ENCODE results near the gene ITGAD.
A peak's percentile ranks its signal among the peaks of the same experiment; 100 is the strongest.

The ITGAD gene

DNA sequence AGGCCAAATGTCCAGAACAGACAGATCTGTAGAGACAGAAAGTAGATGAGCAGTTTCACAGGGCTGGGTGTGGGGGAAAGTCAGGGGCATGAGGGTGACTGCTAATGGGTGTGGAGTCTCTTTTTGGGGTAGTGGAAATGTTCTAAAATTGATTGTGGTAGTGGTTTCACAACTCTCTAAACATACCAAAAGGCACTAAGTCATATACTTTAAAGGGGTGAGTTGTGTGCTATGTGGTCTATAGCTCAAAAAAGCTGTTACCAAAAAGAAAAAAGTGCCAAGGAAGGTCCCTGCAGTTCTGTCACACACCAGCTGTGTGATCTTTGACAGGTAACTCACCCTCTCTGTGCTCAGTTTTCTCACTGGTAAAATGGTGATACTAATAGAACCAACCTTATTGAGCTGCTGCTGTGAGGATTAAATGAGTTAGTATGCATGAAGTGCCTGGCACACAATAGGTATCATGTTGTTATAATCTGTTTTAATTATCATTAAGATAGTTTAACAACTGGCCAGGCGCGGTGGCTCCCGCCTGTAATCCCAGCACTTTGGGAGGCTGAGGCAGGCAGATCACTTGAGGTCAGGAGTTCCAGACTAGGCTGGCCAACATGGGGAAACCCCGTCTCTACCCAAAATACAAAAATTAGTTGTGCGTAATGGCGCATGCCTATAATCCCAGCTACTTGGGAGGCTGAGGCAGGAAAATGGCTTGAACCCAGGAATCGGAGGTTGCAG lies 27.8 kb upstream of the ITGAD start:
- no peak for DNase-seq (ENCODE audit: low read depth, low spot score)

DNA sequence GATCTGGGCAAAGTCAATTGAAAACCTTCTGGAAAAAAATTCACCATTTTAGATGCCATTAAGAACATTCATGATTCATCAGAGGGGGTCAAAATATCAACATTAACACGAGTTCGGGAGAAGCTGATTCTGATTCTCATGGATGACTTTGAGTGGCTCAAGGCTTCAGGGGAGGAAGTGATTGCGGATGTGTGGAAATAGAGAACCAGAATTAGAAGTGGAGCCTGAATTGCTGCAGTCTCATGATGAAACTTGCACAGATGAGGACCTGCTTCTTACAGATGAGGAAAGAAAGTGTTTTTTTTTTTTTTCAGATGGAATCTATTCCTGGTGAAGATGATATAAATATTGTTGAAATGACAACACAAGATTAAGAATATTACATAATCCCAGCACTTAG lies 25.3 kb upstream of the ITGAD start:
- no peak for DNase-seq (ENCODE audit: low read depth, low spot score)

DNA sequence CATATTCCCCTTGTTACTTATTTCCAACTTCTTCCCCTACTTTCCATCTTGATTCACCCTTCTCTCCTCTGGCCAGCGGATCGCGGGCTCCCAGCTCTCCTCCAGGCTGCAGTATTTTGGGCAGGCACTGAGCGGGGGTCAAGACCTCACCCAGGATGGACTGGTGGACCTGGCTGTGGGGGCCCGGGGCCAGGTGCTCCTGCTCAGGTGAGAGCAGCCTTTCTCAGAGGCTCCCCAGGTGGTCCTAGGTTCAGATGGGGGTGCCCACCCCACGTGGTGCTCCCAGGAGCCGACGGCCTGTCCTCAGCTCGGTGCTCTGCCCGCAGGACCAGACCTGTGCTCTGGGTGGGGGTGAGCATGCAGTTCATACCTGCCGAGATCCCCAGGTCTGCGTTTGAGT lies 22.1 kb upstream of the ITGAD start:
- no peak for DNase-seq (ENCODE audit: low read depth, low spot score)

DNA sequence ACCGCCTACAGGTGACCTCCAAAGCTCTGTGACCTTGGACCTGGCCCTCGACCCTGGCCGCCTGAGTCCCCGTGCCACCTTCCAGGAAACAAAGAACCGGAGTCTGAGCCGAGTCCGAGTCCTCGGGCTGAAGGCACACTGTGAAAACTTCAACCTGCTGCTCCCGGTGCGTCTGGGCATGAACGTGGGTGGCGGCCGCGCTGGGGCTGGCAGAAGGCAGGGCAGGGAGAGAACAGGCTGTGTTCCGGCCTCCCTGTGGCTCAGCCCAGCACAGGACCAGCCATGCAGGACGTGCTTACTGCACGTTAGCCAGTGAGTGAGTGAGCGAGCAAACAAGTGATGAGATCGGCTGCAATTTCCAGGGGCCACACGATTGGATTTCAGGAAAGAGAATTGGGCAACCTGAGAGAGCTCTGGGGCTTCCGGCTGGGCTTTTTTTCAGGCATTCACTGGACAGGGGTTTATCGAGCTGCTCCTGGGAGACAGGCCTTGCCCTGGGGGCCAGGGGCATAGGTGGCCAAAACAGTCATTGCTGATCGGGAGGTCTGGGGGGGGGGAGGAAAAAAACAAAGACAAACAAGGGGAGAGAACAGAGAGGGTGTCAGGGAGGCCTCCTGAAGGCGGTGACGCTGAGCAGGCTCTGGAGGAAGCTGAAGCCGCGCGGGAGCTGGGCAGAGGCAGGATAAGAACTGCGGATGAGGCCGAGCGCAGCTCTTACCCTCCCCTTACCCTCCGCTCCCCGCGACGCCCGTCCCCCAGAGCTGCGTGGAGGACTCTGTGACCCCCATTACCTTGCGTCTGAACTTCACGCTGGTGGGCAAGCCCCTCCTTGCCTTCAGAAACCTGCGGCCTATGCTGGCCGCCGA lies 21.3 kb upstream of the ITGAD start:
- DNase-seq (ENCODE audit: low read depth, low spot score), result no peak

DNA sequence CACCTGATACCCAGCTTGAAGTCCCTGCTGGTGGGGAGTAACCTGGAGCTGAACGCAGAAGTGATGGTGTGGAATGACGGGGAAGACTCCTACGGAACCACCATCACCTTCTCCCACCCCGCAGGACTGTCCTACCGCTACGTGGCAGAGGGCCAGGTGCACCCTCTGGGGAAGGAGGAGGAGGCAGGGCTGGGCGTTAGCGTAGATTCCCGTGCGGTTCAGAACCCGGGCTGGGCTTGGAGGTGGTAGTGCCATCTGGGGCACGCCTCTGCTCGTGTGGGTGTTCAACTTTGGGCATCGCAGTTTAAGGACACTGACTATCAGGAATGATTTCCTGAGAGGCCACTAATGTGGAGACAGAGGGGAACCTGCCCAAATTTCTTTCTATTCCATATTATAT lies 19.9 kb upstream of the ITGAD start:
- DNase-seq (ENCODE audit: low read depth, low spot score), result no peak

DNA sequence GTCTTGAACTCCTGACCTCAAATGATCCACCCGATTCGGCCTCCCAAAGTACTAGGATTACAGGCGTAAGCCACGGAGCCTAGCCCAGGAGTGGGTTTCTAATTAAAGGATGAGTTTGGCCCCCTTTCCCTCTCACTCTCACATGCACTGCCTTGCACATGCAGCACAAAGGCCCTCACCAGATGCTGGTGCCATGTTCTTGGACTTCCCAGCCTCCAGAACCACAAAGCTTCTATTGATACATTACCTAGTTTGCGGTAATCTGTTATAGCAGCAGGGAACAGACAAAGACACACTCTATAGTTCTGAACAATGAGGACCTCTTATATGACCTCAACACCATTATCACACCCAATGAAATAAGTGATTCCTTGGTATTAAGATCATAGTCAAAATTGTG lies 17.9 kb upstream of the ITGAD start:
- DNase-seq (ENCODE audit: low read depth, low spot score), result no peak

DNA sequence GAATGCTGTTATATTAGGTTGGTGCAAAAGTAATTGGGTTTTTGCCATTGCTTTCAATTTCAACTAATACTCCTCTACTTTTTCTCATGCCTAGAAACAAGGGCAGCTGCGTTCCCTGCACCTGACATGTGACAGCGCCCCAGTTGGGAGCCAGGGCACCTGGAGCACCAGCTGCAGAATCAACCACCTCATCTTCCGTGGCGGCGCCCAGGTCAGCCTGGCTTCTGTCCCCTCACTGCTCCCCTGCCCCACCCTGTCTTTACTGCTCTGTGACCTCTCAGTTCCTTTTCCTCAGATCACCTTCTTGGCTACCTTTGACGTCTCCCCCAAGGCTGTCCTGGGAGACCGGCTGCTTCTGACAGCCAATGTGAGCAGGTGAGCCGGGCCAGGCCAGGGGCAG lies 16.4 kb upstream of the ITGAD start:
- no peak for DNase-seq (ENCODE audit: low read depth, low spot score)

DNA sequence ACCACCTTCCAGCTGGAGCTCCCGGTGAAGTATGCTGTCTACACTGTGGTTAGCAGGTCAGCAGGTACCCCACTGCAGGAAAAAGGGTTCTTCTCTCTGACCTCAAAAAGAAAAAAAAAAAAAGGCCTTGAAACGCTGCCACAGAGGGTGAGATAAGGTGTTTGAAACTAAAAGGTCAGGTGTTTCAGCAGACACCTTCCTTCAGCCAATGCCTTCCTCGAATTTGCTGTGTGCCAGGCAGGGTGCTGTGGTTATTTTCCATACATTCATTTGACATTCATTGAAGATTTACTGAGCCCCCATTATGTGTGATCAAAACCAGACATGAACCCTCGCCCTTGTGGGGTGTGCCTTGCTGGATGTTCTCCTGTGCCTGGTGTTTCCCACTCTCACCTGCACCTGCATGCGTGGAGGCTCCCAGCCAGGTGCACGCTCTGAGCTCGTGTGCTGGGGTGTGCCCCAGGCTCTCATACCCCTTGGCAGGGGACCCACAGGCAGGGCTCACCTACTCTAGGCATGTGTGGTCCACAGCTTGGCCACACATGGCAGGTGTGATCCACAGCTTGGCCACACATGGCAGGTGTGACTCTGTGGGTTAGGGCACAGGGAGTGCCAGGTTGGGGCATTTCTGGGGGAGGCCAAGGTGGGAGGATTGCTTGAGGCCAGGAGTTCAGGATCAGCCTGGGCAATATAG lies 15.8 kb upstream of the ITGAD start:
- DNase-seq (ENCODE audit: low read depth, low spot score), result no peak

DNA sequence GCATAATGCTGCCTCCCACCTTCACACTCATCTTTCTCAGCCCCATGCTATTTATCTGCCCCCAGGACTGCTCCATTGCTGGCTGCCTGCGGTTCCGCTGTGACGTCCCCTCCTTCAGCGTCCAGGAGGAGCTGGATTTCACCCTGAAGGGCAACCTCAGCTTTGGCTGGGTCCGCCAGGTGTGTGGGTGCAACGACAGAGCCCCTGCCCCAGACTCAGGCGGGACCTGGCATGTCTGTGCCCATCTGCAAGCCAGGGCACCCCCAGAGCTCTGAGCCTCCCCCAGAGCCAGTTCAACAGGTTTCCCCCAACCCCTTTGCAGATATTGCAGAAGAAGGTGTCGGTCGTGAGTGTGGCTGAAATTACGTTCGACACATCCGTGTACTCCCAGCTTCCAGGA lies 12.9 kb upstream of the ITGAD start:
- no peak for DNase-seq (ENCODE audit: low read depth, low spot score)

DNA sequence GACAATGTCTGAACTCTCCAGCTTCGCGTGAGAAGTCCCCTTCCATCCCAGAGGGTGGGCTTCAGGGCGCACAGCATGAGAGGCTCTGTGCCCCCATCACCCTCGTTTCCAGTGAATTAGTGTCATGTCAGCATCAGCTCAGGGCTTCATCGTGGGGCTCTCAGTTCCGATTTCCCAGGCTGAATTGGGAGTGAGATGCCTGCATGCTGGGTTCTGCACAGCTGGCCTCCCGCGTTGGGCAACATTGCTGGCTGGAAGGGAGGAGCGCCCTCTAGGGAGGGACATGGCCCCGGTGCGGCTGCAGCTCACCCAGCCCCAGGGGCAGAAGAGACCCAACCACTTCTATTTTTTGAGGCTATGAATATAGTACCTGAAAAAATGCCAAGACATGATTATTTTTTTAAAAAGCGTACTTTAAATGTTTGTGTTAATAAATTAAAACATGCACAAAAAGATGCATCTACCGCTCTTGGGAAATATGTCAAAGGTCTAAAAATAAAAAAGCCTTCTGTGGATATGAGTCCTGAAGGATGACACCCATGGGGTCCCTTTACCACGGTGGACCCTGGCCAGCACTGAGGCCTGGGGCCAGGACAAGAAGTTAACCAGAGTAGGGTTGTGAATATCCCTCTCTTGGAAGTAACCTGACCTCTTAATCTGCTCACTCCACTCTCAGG lies 10.5 kb upstream of the ITGAD start:
- DNase-seq (ENCODE audit: low read depth, low spot score), result peak; percentile 1

DNA sequence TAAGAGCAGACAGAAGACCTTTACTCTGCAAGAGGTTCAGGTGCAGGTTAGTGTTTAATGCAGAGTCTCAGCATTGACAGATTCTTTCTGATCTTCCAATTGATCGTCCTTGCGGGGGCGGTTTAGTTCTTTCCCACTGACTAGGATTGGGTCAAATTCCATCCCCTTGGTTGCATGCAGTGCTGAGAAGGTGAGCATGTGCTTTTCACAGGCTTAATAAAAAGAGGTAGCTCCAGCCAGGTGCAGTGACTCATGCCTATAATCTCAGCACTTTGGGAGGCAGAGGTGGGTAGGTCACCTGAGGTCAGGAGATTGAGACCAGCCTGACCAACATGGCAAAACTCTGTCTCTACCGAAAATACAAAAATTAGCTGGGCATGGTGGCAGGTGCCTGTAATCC lies 7.5 kb upstream of the ITGAD start:
- no peak for DNase-seq (ENCODE audit: low read depth, low spot score)

DNA sequence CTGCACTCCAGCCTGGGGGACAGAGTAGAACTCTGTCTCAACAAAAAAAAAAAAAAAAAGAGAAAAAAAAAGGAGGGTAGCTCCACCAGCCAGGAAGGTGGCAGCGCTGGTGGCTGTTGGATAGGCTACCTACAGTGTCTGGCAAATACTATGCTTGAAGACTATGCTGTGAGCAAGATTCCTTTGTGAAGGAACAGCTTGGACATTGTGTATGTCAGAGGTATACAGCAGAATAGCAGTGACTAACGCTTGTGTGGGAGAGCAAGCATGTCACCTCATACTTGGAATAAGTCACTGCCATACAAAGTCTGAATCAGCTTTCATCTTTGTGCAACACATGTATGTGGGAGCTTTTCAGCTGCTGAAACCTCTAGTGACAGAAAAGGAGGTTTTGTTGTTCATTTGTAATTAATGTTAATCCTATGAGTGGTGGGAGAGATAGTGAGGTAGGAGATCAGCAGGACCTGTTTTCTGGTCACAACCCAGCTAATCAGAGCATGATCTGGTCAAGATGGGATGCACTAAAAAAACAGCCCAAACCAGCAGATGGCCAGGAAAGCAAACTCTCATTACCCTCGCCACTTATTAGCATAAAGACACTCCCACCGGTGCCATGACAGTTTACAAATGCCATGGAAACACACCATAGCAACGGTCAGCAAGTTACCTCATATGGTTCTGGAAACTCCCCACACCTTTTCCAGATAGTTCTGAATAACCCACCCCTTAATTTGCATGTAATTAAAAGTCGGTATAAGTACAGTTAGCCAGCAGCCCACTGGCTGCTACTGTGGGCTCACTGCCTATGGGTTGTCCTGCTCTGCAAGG lies 6.8 kb upstream of the ITGAD start:
- DNase-seq (ENCODE audit: low read depth, low spot score), result no peak

DNA sequence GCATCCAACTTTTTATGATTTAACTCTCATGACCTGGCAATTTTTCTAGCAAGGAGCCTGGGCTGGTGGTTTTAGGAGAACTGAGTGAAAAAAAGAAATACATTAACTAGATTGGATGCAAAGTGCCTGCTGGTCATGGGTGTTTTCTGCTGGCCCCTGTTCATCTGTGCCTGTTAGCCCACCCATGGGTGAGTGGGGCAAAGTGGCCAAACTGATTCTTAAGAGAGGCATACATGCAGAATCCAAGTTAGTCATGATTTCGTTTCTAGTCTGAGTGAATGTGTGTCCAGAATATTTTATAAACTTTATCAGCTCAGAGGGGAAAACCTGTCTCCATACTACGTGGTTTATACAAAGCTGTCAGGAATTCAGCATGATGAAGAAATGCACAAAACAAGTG lies 4.6 kb upstream of the ITGAD start:
- no peak for DNase-seq (ENCODE audit: low read depth, low spot score)

DNA sequence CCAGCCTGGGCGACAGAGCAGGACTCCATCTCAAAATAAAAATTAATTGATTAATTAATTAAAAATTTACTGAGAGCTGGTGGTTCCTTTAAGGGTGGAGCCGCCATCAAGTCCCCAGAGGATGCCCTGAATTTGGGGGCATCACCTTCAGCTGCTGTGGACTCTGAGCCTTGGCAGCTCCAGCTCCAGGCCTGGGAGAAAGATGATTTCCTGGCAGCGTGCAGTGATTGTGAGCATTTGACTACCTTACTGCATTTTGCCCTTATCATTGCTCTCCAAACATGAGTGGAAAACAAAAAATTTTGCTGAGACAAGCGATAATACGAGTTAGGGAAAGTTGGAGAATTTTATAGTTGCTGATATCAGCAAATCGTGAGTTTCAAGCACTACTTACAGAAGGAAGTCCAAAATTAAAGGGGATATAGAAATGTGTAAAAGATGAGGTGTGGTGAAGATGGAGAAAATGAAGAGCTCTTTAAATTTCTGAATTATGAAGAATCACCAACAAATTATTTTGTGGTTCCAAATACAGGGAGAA lies 2.6 kb upstream of the ITGAD start:
- DNase-seq (ENCODE audit: low read depth, low spot score), result no peak

DNA sequence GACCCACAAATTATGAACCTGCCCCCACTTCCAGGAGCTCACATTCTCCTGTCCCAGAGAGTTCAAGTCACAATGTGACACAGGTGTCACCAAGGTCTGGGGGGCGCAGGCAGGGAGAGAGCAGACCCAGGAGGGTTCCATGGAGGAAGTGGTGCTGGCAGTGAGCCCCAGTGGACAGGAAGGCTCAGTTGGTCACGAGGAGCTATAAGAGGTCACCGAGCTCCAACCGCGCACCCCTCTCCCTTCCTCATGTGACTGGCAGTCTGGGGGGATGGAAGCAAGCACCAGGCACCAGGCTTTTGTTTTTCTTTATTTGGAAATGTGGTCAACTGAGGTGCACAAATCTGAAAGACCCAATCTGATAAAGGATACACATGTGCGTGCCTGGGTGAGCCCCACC lies 2.5 kb downstream of the ITGAD start:
- DNase-seq (ENCODE audit: low read depth, low spot score), result no peak

DNA sequence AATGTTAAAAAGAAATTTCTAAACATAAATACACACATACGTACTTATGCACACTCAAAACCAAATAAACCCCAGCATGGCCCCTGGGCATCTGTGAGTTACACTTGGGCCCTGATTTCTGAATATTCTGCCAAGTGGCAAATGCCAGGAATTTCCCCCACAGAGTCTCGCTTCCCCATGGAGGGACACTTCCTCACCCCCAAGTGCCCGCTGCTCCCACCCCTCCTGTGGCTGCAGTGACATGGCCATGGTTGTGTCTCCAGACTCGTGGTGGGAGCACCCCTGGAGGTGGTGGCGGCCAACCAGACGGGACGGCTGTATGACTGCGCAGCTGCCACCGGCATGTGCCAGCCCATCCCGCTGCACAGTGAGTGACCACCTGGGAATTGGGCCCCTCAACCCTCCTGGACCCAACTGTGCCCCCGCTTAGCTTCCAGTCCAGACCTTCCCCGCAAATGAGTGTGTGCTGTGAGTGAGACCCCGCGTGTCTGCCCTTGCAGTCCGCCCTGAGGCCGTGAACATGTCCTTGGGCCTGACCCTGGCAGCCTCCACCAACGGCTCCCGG lies 4.0 kb downstream of the ITGAD start:
- no peak for DNase-seq (ENCODE audit: low read depth, low spot score)

DNA sequence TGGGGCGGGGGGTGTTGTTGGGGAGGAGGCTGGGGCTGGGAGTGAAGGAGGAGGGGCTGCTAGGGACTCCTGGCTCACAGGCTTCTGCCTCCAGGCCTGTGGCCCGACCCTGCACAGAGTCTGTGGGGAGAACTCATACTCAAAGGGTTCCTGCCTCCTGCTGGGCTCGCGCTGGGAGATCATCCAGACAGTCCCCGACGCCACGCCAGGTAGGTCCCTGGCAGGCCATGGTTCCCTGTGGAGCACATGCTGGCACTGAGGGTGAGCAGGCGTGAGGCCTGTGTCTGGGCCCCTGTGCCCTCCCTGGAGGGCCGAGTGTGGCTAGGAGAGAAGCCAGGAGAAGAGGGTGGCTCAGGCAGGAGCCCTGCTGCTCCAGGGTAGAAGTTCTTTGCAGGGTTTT lies 4.6 kb downstream of the ITGAD start:
- no peak for DNase-seq (ENCODE audit: low read depth, low spot score)

DNA sequence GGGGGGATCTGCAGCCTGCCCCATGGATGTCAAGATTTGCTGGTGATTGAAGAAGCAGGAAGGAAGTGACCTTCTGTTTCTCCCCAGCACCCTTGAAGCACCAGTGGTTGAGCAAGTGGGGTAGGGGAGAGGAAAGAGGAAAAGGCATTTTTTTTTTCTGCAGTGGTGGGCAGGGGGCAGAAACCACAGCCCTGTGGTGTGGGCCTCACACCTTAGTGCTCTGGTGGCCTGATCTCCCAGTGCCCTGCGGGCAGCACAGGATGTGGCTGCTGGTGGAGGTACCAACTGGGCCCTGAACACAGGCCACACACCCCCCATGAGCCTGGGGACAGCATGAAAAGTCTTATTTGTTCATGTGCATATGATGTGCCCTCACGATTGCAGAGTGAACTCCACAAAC lies 7.1 kb downstream of the ITGAD start:
- DNase-seq (ENCODE audit: low read depth, low spot score), result no peak

DNA sequence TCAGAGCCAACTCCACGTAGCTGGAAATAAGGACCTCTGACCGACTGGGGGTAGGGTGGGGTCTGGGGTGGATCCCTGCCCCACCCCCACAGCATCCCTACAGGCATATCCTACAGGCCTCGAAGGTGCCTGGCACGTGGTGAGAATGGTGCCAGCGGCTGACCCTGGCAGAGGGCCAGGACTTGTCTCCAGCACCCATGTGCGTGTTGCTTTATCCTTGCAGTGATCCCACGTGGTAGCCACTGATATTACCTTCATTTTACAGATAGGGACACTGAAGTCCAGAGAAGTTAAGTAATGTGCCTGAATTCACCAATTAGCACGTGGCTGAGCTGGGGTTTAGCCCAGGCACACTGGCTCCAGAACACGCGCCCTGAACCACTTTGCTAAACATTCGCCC lies 8.3 kb downstream of the ITGAD start:
- DNase-seq (ENCODE audit: low read depth, low spot score), result no peak

DNA sequence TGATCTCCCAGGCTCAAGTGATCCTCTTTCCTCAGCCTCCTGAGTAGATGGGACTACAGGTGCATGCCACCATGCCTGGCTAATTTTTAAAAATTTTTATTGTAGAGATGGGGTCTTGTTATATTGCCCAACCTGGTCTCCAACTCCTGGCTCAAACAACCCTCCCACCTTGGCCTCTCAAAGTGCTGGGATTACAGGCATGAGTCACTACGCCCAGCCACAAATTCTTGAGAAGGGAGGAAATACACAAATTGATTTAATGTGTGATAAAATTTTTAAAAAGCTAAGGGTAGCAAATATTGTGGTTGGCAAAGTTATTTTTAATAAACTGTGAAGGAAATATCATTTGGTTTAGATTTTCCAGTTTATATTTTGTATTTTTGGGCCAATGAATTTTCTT lies 9.6 kb downstream of the ITGAD start:
- DNase-seq (ENCODE audit: low read depth, low spot score), result no peak
